Upper lobe of left lung (tissue), 6 donors: ENCODE measurements around the gene PCDHA6. TPM values are rescaled to one million over a fixed set of nuclear protein-coding genes. Genes with fewer than 3 reads are reported as not detected.
"Not testable (repeated sequence)": the region's sequence is repeated elsewhere in the genome, so short reads cannot be mapped to it uniquely, and the experiment has no call there.

Experiments used
- ATAC-seq, 2 donors: fragments of 200-7000 bp; cut with Tn5 transposase; one replicate each; pipeline ENCODE4 v1.9.1; 2022; ENCODE audit warnings: mild to moderate bottlenecking in 2 of 2, moderate library complexity in 2 of 2; ENCODE audit not compliant: low FRiP score in 2 of 2
- DNase-seq, 2 donors: peaks; one replicate each; pipeline ENCODE4 v3.0.0-alpha.2; 2019 to 2020
- H3K27ac ChIP-seq, 4 donors: fragments of 200-600 bp; sonication (generic); one replicate each; pipeline ENCODE4 v1.5.1; 2016 to 2019
- H3K27me3 ChIP-seq, 4 donors: fragments of 200-600 bp; sonication (generic); one replicate each; pipeline ENCODE4 v1.5.1; 2017 to 2019
- H3K36me3 ChIP-seq, 4 donors: fragments of 200-600 bp; sonication (generic); one replicate each; pipeline ENCODE4 v1.5.1; 2016 to 2019
- H3K4me1 ChIP-seq, 4 donors: fragments of 200-600 bp; sonication (generic); one replicate each; pipeline ENCODE4 v1.5.1; 2018 to 2019
- H3K4me3 ChIP-seq, 4 donors: fragments of 200-600 bp; sonication (generic); one replicate each; pipeline ENCODE4 v1.5.1; 2017 to 2019; ENCODE audit warnings: mild to moderate bottlenecking in 2 of 4, moderate library complexity in 1 of 4
- H3K9me3 ChIP-seq, 4 donors: fragments of 200-600 bp; sonication (generic); one replicate each; pipeline ENCODE4 v1.5.1; 2018 to 2019
- CTCF ChIP-seq, 6 experiments: fragments of 450-650 bp in 4 of 6; fragments of 200-600 bp in 2 of 6; sonication (generic) in 2 of 6; IDR thresholded peaks; one replicate each; pipeline ENCODE4 v1.5.1; 2016 to 2019; ENCODE audit warnings: antibody characterized with exemption in 6 of 6
- EP300 ChIP-seq, 4 donors: sonication (generic); formaldehyde crosslinking; IDR thresholded peaks; one replicate each; pipeline ENCODE4 v1.5.1; 2017; ENCODE audit warnings: antibody characterized with exemption in 4 of 4, control low read depth in 2 of 4
- POLR2A ChIP-seq, 4 donors: fragments of 450-650 bp; IDR thresholded peaks; one replicate each; pipeline ENCODE4 v1.5.1; 2016 to 2017; ENCODE audit warnings: antibody characterized with exemption in 4 of 4, mild to moderate bottlenecking in 2 of 4
- POLR2AphosphoS5 ChIP-seq, 2 donors: sonication (generic); formaldehyde crosslinking; IDR thresholded peaks; one replicate each; pipeline ENCODE4 v1.5.1; 2017; ENCODE audit warnings: antibody characterized with exemption in 2 of 2
- WGBS, 2 donors: methylation state at CpG; one replicate each; pipeline ENCODE4 v1.1.5; 2017 to 2018; 5-methylcytosine and 5-hydroxymethylcytosine counted together
- total RNA-seq, 6 donors: library from RNA; depleted of rRNA in 4 of 6; stranded (reverse); fragments of >200 nt in 4 of 6; gene quantifications; one replicate each; pipeline versions ENCODE4 v1.1.0 to v1.2.1, GENCODE V29; 2016 to 2021
- donor health status: DM: no; HTN: no; CAD: no; lungs with moderate emphysema.
- donor health status: DM: no; HTN: yes; CAD: no; lungs with severe emphysema.

The PCDHA6 gene
- total RNA-seq, 6 donors from 2014 or later: 0.44 to 2.1 (median 0.63) TPM

- DNase-seq (no peak), ATAC-seq (no peak)
- no peaks in the 10 kb centered on the region for H3K4me1 ChIP-seq
- no peak for TF ChIP-seq CTCF (IDR thresholded peaks at IDR 0.05)
- TF ChIP-seq POLR2A (IDR thresholded peaks at IDR 0.05): no peak
- no peak for TF ChIP-seq POLR2AphosphoS5 (IDR thresholded peaks at IDR 0.05)
- no peak for TF ChIP-seq EP300 (IDR thresholded peaks at IDR 0.05)
- no peak overlapping the region for H3K27ac ChIP-seq
- H3K4me3 ChIP-seq: peak overlapping the region in 1 of 4 donors; percentile 21
- H3K9me3 ChIP-seq: peaks cover 4 to 40% (median 26%) of the 10 kb centered on the region in 4 donors
- WGBS, 2 donors: 28 to 33% methylated on average over 14 to 18 of the region's 18 CpGs
- H3K36me3 ChIP-seq: no peaks in the 10 kb centered on the region
- no peaks in the 10 kb centered on the region for H3K27me3 ChIP-seq
These were observed 590 bp downstream of the PCDHA6 start for GRCh38 chr5:140828362-140828737.

- H3K4me3 ChIP-seq, H3K36me3 ChIP-seq, H3K27me3 ChIP-seq, H3K27ac ChIP-seq, H3K4me1 ChIP-seq, ATAC-seq: not testable (repeated sequence)
- peak in 1 of 2 donors; percentile 83 for DNase-seq
- H3K9me3 ChIP-seq: peaks cover 8 to 41% (median 30%) of the 10 kb centered on the region in 4 donors
- WGBS, 2 donors: 61 to 65% methylated on average over 29 to 106 of the region's 106 CpGs
These were observed 2.0 kb downstream of the PCDHA6 start for GRCh38 chr5:140829511-140830501.

- H3K27me3 ChIP-seq: no peaks in the 10 kb centered on the region
- DNase-seq (no peak), ATAC-seq (no peak)
- no peaks in the 10 kb centered on the region for H3K36me3 ChIP-seq
- WGBS, 2 donors: 8 to 16% methylated on average over 8 of the region's 8 CpGs
- H3K4me3 ChIP-seq: peak within 1 kb of the TSS in 3 of 4 donors; percentile 5 to 25 (median 16)
- no peak within 1 kb of the TSS for H3K27ac ChIP-seq
- TF ChIP-seq EP300 (IDR thresholded peaks at IDR 0.05) (no peak), POLR2A (IDR thresholded peaks at IDR 0.05) (no peak), CTCF (IDR thresholded peaks at IDR 0.05) (no peak), POLR2AphosphoS5 (IDR thresholded peaks at IDR 0.05) (no peak)
- H3K9me3 ChIP-seq: peaks cover 10 to 43% (median 36%) of the 10 kb centered on the region in 4 donors
- no peaks in the 10 kb centered on the region for H3K4me1 ChIP-seq
These were observed 6.2 kb downstream of the PCDHA6 start, which contains the start of gene PCDHA7 for GRCh38 chr5:140833993-140834392. Gene PCDHA7 (plus strand): TSS chr5:140834269. CDS start chr5:140834384, 115 bp downstream.

GRCh38 chr5:140834439-140835008, 6.8 kb downstream of the PCDHA6 start:
- H3K9me3 ChIP-seq: peaks cover 10 to 38% (median 31%) of the 10 kb centered on the region in 4 donors
- WGBS, 2 donors: 26% methylated on average over 12 to 26 of the region's 38 CpGs
- peak overlapping the region in 3 of 4 donors; percentile 5 to 25 (median 16) for H3K4me3 ChIP-seq

GRCh38 chr5:140835622-140836510, 8.1 kb downstream of the PCDHA6 start:
- TF ChIP-seq POLR2AphosphoS5 (IDR thresholded peaks at IDR 0.05): no peak
- TF ChIP-seq POLR2A (IDR thresholded peaks at IDR 0.05): no peak
- no peak for TF ChIP-seq CTCF (IDR thresholded peaks at IDR 0.05)
- no peak for TF ChIP-seq EP300 (IDR thresholded peaks at IDR 0.05)
- DNase-seq: peak in 1 of 2 donors; percentile 82
- H3K27ac ChIP-seq: no peak overlapping the region
- no peak overlapping the region for H3K4me3 ChIP-seq
- peaks cover 7 to 30% (median 24%) of the 10 kb centered on the region in 4 donors for H3K9me3 ChIP-seq
- no peaks in the 10 kb centered on the region for H3K36me3 ChIP-seq
- H3K27me3 ChIP-seq: no peaks in the 10 kb centered on the region
- 57 to 63% methylated on average over 17 to 80 of the region's 103 CpGs for WGBS, 2 donors
- H3K4me1 ChIP-seq: no peaks in the 10 kb centered on the region
- no peak for ATAC-seq

More at GRCh38 chr5:140834439-140835008, 6.8 kb downstream of the PCDHA6 start:
- not testable (repeated sequence) for H3K27ac ChIP-seq, ATAC-seq, H3K36me3 ChIP-seq, H3K4me1 ChIP-seq, H3K27me3 ChIP-seq
- DNase-seq: peak in 1 of 2 donors; percentile 54
